KMS-11 (cell line): ENCODE results near the gene MACROD2.

Experiments used
- H2AFZ ChIP-seq: fragments of 200-600 bp; sonication (generic); 2 replicates; pipeline ENCODE4 v1.6.1; 2016; ENCODE audit warnings: antibody characterized with exemption, mixed run types, low read depth
- H3K27ac ChIP-seq: fragments of 200-600 bp; sonication (generic); 2 replicates; pipeline ENCODE4 v1.6.1; 2016; ENCODE audit warnings: mild to moderate bottlenecking, mixed run types
- H3K27me3 ChIP-seq: fragments of 200-600 bp; sonication (generic); 2 replicates; pipeline ENCODE4 v1.6.1; 2017; ENCODE audit warnings: mild to moderate bottlenecking, low read depth, mixed run types, moderate library complexity; ENCODE audit not compliant: insufficient read depth
- H3K36me3 ChIP-seq: fragments of 200-600 bp; sonication (generic); 2 replicates; pipeline ENCODE4 v1.6.1; 2017; ENCODE audit warnings: mild to moderate bottlenecking, mixed run types; ENCODE audit not compliant: insufficient read depth
- H3K4me1 ChIP-seq: fragments of 200-600 bp; sonication (generic); 2 replicates; pipeline ENCODE4 v1.6.1; 2016; ENCODE audit warnings: mild to moderate bottlenecking, low read depth, mixed run types; ENCODE audit not compliant: poor library complexity, severe bottlenecking
- H3K4me2 ChIP-seq: fragments of 200-600 bp; sonication (generic); 2 replicates; pipeline ENCODE4 v1.7.0; 2016; ENCODE audit warnings: mild to moderate bottlenecking, mixed run types
- H3K4me3 ChIP-seq: fragments of 200-600 bp; sonication (generic); IDR thresholded peaks from 2 replicates; pipeline ENCODE4 v1.6.1; 2017; ENCODE audit warnings: low read depth, low read length, mixed read lengths; ENCODE audit not compliant: insufficient read depth
- H3K79me2 ChIP-seq: fragments of 200-600 bp; sonication (generic); 2 replicates; pipeline ENCODE4 v1.6.1; 2016; ENCODE audit warnings: low read depth, mixed run types; ENCODE audit not compliant: insufficient read depth
- H3K9ac ChIP-seq: fragments of 200-600 bp; sonication (generic); 2 replicates; pipeline ENCODE4 v1.6.1; 2016; ENCODE audit warnings: mild to moderate bottlenecking, mixed run types
- H4K20me1 ChIP-seq: fragments of 200-600 bp; sonication (generic); 2 replicates; pipeline ENCODE4 v1.6.1; 2016; ENCODE audit warnings: mild to moderate bottlenecking, mixed run types; ENCODE audit not compliant: insufficient read depth
- CTCF ChIP-seq: fragments of 200-600 bp; sonication (generic); conservative IDR thresholded peaks from 2 replicates; pipeline ENCODE4 v1.6.1; 2017; ENCODE audit warnings: low read depth, mild to moderate bottlenecking, antibody characterized with exemption, low read length, moderate library complexity, mixed read lengths

Gene MACROD2

GRCh38 chr20:14865731-14866130 is 870.4 kb downstream of the MACROD2 start:
- H3K9ac ChIP-seq: no peak overlapping the region
- no peaks in the 10 kb centered on the region for H3K79me2 ChIP-seq
- no peak overlapping the region for H3K27ac ChIP-seq
- no peaks in the 10 kb centered on the region for H3K36me3 ChIP-seq
- TF ChIP-seq CTCF: no peak
- H3K4me3 ChIP-seq: no peak overlapping the region
- H3K4me2 ChIP-seq: peak overlapping the region; percentile 54; the same call in 1 of the 2 replicates
- no peaks in the 10 kb centered on the region for H4K20me1 ChIP-seq
- 0 out of 2 replicates have a peak overlapping the region, but pooled peaks have one; percentile 10 for H2AFZ ChIP-seq
- no peaks in the 10 kb centered on the region for H3K27me3 ChIP-seq
- H3K4me1 ChIP-seq: peaks cover 29% of the 10 kb centered on the region

GRCh38 chr20:14866841-14867514 is 871.7 kb downstream of the MACROD2 start:
- no peaks in the 10 kb centered on the region for H3K27me3 ChIP-seq
- H2AFZ ChIP-seq: no peak overlapping the region
- H3K9ac ChIP-seq: no peak overlapping the region
- no peaks in the 10 kb centered on the region for H3K79me2 ChIP-seq
- H3K36me3 ChIP-seq: no peaks in the 10 kb centered on the region
- no peak overlapping the region for H3K4me2 ChIP-seq
- no peak for TF ChIP-seq CTCF
- no peaks in the 10 kb centered on the region for H4K20me1 ChIP-seq
- peaks cover 21% of the 10 kb centered on the region for H3K4me1 ChIP-seq
- no peak overlapping the region for H3K27ac ChIP-seq
- no peak overlapping the region for H3K4me3 ChIP-seq

- no peak overlapping the region for H3K9ac ChIP-seq
- no peaks in the 10 kb centered on the region for H3K27me3 ChIP-seq
- H3K4me3 ChIP-seq: no peak overlapping the region
- no peaks in the 10 kb centered on the region for H3K36me3 ChIP-seq
- no peaks in the 10 kb centered on the region for H4K20me1 ChIP-seq
- TF ChIP-seq CTCF: no peak
- H3K4me1 ChIP-seq: peaks cover 11% of the 10 kb centered on the region
- H2AFZ ChIP-seq: no peak overlapping the region
- no peak overlapping the region for H3K4me2 ChIP-seq
- no peak overlapping the region for H3K27ac ChIP-seq
- H3K79me2 ChIP-seq: no peaks in the 10 kb centered on the region
Measured at GRCh38 chr20:14877301-14878028, 882.1 kb downstream of the MACROD2 start.

- Histone ChIP-seq H3K4me3 (no peak overlapping the region), H3K36me3 (no peaks in the 10 kb centered on the region), H3K9ac (no peak overlapping the region), H3K27ac (no peak overlapping the region), H3K79me2 (no peaks in the 10 kb centered on the region), H3K4me1 (peaks cover 11% of the 10 kb centered on the region), H3K4me2 (no peak overlapping the region), H2AFZ (no peak overlapping the region), H4K20me1 (no peaks in the 10 kb centered on the region), H3K27me3 (no peaks in the 10 kb centered on the region)
- TF ChIP-seq CTCF: no peak
Measured at GRCh38 chr20:14878676-14879019, 883.3 kb downstream of the MACROD2 start.
